Hematopoietic multipotent progenitor cell treated with erythropoietin and hydrocortisone succinate and interleukin-3 and kit ligand, for 6 days (in vitro differentiated cells): Measurements from ENCODE around the gene STK32A.

Experiments used
- DNase-seq: peaks from one replicate; pipeline ENCODE4 v3.0.0-alpha.2; 2015

STK32A gene

DNA sequence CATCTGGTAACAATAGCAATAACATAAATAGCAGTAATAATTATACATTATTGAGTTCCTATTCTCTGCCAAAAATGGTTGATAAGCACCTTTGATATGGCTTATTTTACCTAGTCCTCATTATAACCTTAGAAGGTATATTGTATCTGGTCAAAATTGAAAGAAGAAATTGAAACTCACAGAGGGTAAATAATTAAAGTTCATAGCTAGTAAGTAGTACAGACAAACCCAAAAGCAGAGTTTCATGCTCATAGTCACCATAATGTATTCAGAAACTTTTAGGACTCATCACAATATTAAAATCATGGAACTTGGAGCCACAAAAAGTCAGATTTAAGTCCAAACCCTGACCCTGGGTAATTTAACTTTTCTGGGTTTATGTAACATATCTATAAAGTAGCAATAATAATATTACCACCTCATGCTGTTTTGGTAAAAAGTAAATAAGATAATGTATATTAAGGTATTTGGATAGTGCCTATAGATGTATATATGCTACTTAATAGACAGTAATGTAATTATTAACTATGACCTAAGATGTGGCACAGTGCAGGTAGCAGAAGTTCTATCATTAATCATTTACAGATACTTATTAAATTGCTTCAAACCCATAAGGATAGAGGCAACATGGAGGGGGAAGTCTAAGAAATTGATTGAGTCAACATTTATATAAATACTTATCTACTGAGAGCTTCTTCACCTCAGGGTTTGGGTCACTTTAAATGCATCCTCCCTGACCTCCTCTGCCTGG, 32.4 kb downstream of the STK32A start:
- DNase-seq: no peak

DNA sequence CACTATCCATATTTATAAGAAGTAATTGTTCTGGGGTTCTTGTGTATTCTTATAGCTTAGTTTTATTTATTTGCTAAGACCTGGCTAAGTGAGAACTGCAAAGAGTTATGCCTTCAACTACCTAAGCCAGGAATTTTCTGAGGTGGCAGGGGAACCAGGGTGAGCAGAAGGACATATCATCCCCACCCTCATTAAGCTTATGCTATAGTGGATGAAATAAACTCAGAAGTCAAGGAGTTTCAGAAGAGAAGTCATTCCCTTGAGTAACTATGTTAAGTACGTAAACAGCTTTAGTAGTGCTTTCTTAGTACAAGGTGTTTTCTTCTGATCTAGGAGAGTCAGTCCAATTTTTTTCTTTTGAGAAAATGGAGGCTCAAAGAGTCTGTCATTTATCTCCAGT, 41.7 kb downstream of the STK32A start:
- DNase-seq: no peak

DNA sequence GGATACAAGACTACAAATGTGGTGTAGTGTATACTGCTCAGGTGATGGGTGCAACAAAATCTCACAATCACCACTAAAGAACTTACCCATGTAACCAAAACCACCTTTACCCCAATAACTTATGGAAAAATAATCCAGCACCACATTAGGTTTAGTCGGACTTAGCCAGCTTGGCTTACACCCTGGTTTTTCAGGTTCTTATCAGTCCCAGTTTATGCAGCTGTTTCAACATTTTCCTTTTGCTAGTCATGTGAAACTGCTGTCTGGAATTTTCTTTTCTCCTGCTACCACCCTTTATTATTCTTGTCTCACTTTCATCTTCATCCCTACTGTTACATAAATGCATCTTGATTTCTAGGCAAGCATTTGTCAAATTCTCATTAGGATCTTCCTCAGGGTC, 51.5 kb downstream of the STK32A start:
- no peak for DNase-seq

DNA sequence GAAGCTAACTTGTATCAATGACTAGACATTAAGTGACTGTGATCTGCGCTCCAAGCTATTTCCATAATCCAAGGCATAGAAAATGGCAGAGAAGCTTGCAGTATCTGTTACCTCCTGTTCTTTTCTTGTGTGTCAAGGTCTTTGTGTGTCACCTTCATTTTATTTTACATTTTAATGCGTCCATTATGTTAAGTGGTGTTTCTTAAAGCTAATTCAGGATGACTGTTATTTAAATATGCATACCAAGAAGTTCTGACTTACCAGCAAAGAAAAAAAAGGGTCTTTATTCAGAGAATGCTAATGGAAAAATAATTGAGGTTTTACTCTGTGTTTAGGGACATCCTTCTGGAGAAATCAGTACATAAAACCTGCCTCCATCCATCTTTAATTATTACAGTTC, 52.3 kb downstream of the STK32A start:
- no peak for DNase-seq

DNA sequence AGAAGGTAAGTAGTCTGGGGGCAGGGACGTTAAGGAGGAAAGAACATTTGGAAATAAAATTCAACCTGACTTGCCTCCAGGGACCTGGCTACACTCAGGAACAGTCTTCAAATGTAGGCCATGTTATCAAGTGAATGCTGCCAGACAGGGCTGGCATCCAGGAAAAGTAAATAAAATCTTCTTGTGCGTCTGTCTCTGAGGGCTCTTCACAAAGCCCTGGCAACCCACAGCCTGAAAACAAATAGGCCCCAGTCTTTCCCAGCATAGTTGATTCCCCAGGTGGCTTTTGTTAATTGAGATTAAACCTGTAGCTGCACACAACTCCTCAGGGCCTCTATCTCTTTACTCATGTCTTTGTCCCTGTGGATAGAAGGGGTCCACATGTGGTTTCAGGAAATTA, 55.4 kb downstream of the STK32A start:
- no peak for DNase-seq

DNA sequence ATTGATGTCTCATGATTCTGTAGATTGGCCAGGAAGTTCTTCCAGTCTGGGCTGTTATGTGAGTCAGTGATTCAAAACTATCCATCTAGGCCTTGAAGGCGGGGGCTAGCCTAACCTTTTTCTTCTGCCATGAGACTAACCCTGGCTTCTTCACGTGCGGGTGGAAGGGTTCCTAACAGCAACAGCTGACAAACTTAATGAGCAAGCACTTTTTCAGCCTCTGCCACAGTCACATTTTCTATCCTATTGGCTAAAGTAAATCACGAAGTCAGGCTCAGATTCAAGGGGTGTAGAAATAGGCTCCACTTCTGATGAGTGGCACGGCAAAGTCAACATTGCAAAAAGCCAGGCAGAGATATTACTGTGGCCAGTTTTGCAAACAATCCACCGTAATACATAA, 68.4 kb downstream of the STK32A start:
- DNase-seq: no peak

DNA sequence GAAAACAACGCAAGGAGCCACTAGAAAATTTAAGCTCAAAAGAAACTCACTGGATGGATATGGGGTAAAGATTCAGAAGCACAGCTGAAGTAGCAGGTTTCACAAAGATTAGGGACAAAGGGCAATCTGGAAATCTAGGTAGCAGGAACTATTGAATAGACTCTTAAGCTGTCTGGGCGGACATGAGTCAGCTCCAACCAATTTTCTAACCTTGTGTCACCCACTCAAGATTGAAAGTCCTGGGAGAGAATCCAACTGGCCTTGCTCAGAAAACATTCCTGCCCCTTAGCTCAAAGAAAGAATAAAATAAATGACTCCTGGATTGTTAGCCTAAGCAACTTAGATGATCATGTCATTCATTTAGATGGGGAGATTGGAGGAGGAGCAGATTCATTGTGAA, 69.2 kb downstream of the STK32A start:
- DNase-seq: no peak

DNA sequence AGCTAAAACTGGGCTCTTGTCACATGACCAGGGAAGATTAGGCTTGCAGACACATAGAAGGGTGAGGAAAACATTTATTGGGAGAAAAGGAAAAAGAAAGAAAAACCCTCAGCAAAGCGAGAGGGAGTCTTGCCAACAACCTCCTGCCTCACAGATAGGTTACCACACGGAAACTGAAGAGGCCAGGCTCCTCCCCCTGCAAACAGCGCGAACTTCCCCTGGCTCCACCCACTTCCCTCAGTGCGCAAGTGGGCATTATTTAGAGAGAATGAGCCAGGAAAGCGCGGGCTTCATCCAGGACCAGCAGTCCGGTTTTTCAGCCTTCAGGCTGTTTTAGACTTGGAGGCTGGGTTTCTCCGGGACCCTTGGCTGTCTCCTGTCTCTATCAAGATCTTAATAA, 70.3 kb downstream of the STK32A start:
- DNase-seq: no peak

DNA sequence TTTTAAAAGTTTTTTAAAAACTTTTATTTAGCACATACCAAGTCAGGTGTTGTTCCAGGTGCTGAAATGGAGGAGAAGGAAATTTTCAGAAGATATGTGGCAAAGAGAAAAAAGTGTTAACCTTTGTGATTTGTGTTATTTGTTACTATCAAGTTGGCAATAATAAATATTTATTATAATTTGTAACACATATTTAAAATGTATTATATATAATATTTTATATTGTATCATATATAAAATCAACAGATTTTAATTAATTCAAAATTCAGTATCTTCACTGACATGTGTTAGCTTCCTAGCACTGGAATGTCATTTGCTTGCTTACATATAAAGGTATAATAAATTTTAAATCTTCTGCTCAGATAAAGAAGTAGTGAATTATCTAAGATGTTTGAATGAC, 71.5 kb downstream of the STK32A start:
- no peak for DNase-seq

DNA sequence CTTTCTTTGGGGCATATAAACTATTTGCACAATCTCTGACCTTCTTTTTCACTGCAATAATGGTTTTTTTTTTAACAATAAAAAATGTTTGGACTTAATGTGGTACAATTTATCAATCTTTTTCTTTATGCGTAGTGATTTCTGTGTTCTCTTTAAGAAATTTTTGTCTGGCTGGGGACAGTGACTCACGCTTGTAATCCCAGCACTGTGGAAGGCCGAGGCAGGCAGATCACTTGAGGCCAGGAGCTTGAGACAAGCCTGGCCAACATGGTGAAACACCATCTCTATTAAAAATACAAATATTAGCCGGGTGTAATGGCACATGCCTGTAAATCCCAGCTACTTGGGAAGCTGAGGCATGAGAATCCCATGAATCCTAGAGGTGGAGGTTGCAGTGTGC, 72.3 kb downstream of the STK32A start:
- no peak for DNase-seq

DNA sequence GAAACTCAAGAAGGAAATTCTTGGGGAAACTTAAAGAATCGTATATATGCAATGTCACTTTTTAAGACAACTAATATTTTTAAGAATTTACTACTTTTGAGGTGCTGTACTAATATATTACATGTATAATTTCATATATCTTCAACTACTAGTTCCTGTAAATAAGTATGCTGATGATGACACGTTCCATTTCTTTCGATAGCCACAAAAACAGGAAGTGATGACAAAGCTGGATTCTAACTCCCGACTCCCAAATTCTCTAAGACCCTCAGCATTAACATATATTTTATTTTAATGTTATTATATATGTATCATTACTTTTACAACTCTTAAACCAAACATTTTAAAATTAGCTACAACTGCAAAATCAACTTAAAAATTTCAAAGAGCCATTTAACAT, 74.8 kb downstream of the STK32A start:
- no peak for DNase-seq

DNA sequence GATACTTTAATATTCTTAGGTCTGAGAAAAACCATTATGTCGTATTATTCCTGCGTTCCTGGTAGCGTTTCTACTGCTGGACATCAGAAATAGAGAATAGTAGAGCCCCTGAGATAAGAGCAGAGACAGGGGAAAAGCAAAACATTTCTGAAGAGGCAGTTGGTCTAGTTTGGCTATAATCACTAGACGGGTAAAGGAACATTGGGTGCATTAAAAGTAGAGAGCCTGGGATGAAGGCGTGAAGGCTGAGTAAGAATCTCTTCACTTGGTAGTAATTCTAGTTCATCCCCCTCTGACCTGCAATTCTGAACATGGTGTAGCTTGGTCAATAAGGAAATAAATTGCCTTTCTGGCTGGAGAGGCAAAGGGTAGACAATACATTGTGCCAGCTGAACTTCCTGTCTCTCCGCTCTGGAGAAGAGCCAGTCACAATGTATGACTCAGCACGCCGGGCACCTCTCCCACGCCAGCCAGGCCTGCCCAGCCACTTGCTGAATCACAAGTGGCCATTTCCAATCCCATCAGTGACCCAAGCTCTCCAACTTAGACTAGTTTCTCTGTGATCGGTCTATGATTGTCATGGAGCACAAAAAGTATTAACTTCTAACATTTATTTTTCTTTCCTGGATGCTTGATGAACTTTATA, 75.4 kb downstream of the STK32A start:
- peak; percentile 59 for DNase-seq

DNA sequence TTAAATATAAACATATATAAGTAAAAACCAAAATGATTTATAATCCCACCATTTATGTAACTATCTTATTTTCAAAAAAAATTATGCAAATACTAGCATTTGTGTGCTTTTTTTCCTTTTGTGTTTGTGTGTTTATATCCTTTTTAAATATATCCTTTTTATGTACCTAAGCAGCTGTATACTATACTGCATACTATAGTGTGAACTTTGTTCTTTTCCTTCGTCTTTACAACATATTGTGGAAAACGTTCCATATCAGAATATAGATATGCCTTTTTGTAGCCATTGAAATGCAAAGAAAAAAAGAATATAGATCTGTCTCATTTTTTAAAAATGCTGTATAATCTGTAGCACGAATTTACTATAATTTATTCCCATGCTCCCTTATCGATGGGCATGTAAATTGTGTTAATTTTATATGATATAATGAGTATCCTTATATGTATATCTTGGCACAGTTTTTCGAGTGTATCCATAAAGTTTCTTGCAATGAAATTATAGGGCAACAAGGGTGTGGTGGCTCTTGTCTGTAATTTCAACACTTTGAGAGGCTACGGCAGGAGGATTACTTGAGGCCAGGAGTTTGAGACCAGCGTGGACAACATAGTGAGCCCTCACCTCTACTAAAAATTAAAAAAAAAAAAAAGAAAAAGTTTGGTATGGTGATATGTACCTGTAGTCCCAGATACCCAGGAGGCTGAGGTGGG, 83.3 kb downstream of the STK32A start:
- no peak for DNase-seq

DNA sequence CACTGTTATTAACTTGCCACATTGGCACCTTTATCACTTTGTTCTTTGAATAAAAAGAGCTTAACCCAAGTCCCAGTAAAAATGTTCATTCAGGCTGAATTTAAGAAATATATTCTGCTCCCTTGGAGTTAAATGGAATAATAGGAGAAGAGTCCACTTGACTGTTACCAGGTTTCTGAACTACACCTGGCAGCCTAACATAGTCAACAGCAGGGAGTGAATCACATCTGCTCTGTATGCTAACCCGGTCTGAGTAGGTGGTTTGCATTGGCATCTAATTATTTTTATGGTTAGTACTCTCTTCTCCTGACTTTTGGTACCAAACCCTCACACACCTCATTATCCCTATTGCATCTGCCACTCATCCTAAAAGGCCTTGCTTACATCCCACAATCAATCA, 86.7 kb downstream of the STK32A start:
- DNase-seq: no peak

DNA sequence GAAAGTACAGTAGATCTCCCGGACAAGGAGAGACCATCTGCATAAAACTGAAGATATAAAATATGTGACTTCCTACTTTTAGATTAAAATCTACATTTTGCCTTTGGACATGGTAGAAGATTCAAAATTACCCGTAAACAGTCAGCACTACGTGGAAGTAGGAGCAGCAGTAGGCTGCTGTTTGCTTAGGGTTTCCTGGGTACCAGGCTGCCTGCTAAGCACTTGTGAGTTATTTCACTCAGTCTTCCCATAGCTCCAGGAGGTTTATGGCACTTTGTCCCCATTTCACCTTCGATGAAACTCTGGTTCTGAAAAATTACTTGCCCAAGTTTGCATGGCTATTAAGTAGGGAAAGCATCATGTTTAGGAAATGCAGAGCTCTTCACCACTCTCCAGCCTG, 92.6 kb downstream of the STK32A start:
- no peak for DNase-seq

DNA sequence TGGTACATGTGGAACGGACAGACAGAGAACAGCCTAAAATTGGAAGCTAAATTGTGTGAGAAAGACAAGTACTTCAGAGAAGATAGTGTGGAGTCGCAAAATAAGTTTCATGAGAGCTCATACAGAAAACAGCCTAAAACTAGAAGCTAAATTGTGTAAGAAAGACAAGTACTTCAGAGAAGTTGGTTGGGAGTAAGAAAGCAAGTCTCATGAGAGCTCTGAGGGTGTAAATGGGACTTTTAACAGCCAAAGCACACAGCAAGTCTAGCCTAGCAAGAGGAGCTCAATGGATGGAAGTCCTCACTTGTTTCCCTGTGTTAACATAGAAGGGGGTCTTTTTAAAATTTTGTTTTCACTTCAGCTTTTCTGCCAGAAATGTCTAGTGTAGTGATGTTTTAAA, 93.1 kb downstream of the STK32A start:
- no peak for DNase-seq

DNA sequence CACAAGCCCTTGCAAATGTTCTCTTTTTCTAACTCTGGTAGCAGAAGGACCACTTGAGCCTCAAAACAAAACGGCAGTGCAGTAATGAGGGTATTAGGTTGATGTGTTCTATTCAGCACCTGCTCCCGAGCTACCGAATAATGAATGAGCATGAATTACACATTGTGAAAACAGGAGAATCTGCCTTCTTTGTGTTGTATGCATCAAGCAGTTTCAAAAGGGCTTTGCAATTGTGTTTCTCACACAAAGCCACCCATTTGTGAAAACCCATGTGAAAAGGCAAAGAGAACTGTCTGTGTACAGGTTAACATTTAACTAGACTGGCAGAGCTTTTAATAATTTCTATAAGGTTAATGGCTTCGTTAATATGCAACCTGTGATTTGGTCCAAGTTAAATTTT, 97.8 kb downstream of the STK32A start:
- DNase-seq: no peak

DNA sequence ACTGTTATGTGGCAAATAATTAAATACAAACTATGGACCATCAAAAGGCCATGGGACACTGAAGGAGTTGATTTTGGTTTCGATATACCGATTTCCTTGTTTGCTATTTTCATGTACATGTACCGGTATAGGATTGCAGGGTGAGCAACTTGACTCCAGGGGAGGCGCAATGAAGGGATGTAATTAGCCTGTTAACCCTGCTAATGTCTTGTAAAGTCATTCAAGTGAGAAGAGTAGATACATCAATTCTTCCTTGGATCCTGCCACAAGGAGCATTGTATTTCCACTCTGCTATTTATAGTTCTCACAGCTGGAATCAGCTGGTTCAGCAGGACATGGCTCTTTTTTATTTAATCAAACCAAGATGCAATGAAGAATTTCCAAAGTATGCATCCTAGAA, 102.0 kb downstream of the STK32A start:
- no peak for DNase-seq

DNA sequence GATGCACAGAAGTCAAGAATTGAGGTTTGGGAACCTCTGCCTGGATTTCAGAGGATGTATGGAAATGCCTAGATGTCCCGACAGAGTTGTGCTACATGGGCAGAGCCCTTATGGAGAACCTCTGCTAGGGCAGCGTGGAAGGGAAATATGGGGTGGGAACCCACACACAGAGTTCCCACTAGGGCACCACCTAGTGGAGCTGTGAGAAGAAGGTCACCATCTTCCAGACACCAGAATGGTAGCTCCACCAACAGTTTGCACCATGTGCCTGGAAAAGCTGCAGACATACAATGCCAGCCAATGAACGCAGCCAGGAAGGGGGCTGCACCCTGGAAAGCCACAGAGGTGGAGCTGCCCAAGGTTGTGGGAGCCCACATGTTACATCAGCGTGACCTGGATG, 104.5 kb downstream of the STK32A start:
- DNase-seq: peak; percentile 5

DNA sequence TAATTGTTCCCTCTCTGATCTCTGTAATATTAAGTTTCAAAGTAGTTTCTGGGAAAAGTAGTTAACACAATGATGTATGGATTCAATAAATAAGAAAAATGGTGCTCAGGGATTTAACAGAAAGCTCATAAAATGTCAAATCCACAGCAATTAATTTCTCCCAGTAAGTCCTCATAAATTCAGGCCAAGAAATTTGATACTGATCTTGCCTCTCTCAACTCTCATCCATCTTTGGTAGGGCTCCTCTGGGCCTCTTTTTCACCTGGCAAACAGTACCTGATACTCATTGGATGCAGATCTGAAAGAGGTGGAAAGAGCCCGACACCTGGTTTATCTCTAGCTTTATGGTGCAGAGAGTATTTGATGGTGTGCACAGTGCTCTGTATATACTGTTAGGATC, 106.1 kb downstream of the STK32A start:
- no peak for DNase-seq

DNA sequence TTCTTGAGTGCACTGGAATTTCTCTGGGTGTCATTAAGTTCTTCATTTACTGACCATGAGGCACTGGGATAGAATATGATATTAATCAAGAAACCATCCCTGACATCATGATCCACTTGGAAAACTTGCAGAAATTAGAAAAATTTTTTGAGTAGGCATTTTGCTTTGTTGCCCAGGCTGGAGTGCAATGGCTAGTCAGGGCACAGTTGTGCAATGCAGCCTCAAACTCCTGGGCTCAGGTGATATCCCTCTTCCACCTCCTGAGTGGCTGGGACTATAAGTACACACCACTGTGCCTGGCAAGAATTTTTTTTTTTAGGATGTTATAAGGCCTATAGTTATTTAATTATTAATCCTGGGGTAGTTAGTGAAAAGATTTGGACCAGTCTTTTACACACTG, 106.5 kb downstream of the STK32A start:
- DNase-seq: no peak

DNA sequence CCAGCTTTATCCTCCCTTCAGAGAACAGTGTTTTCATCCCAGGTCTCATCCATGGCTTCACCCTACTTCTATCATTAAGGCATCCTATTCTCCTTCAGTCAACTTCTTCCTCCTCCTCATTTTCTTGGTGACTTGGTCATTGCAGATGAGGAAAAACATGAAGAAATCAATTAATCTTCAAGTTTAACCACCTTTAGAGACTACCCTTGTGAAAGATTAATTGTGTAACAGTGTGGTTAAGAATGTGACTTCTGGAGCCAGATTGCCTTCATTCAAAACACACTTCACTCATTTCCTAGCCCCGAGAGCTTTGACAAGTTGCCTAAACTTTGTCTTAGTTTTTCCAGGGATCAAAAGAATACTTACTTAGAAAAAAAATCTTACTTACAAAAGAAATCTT, 110.0 kb downstream of the STK32A start:
- peak; percentile 35 for DNase-seq

DNA sequence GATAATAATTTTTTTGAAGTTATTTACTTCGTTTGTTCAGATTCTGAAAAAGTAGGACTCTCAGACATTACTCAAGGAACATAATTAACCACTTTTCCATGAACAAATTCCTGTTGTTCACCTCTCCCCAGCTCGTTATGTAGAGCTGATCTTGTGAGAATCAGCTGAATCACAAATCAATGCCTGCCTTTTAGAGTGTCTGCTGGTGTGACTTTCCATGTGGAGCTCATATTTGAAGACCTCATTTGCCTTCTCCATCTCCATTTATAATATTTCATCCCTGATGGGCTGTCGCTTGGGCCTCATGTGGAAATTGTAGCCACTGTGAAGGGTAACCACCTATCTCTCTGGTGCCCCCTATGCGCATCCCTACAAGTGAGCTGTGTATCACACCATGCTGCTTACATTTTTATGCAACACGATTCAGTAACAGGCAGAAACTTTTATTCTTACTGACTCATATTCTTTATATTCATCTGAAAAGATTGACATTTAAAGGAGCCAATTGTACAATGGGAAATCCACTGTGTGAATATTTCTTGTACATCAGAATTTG, 111.3 kb downstream of the STK32A start:
- DNase-seq: peak; percentile 11

DNA sequence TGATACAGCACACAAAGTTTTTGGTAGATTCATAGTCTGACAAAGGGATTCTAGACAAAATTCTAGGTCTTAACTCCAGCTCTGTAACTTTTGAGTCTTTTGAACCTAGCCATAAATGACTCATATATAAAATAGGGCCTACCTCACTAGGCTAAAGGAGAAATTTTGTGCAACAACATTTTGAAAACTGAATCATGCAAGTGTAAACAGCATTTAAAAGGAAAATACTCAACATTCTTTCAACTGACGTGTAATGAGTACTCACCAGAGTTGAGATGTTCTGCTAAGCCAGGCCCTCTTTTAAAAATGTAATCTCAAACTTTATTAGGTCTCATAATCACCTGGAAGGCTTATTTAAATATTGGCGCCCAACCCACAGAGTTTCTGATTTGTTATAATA, 113.2 kb downstream of the STK32A start:
- no peak for DNase-seq
